ENCODE measurements around the gene AGL.
A peak's percentile ranks its signal among the peaks of the same experiment; 100 is the strongest.
"Not testable (repeated sequence)": the region's sequence is repeated elsewhere in the genome, so short reads cannot be mapped to it uniquely, and the experiment has no call there.

Gene AGL

GRCh38 chr1:99950486-99950885, 100.3 kb downstream of the AGL start:
- no peak for DNase-seq

- DNase-seq: no peak
Observed at GRCh38 chr1:99952522-99952921, 102.4 kb downstream of the AGL start.

GRCh38 chr1:99955375-99955774, 105.2 kb downstream of the AGL start:
- no peak for DNase-seq

GRCh38 chr1:99956755-99957154, 106.6 kb downstream of the AGL start:
- no peak for DNase-seq

GRCh38 chr1:99957818-99958217, 107.7 kb downstream of the AGL start:
- no peak for DNase-seq

GRCh38 chr1:99959189-99959705, 109.1 kb downstream of the AGL start:
- DNase-seq: not testable (repeated sequence)

- not testable (repeated sequence) for DNase-seq
Observed at GRCh38 chr1:99960260-99960659, 110.1 kb downstream of the AGL start.

- DNase-seq: no peak
Observed at GRCh38 chr1:99963041-99963795, 113.1 kb downstream of the AGL start.

GRCh38 chr1:99964806-99965205, 114.6 kb downstream of the AGL start:
- DNase-seq: no peak

- no peak for DNase-seq
Observed at GRCh38 chr1:99965646-99966375, 115.7 kb downstream of the AGL start.

- DNase-seq: no peak
Observed at GRCh38 chr1:99968214-99968613, 118.1 kb downstream of the AGL start.

- no peak for DNase-seq
Observed at GRCh38 chr1:99969260-99969728, 119.1 kb downstream of the AGL start.

GRCh38 chr1:99969729-99970621, 119.8 kb downstream of the AGL start, which contains the start of gene SLC35A3:
SLC35A3 (plus strand) TSS chr1:99969996; CDS start chr1:99993555, 23,559 bp downstream.
- DNase-seq: peak; percentile 53 to 83

GRCh38 chr1:99970713-99971255, 120.6 kb downstream of the AGL start:
- no peak for DNase-seq

GRCh38 chr1:99972066-99972465, 121.9 kb downstream of the AGL start:
- not testable (repeated sequence) for DNase-seq
